Transverse colon (tissue), 4 donors: ENCODE measurements around the gene PMCH. TPM values are rescaled to one million over a fixed set of nuclear protein-coding genes. Genes with fewer than 3 reads are reported as not detected.

Experiments used
- DNase-seq: peaks from one replicate; pipeline ENCODE4 v3.0.0-alpha.2; 2019
- H3K27ac ChIP-seq, 4 donors: fragments of 200-600 bp; sonication (generic); 2 replicates each; pipeline ENCODE4 v1.5.1; 2016 to 2018; ENCODE audit warnings: inconsistent platforms in 4 of 4
- H3K27me3 ChIP-seq: fragments of 200-600 bp; sonication (generic); 2 replicates; pipeline ENCODE4 v1.5.1; 2017; ENCODE audit warnings: inconsistent platforms
- H3K36me3 ChIP-seq, 4 donors: fragments of 200-600 bp; sonication (generic); 2 replicates each; pipeline ENCODE4 v1.5.1; 2017 to 2019; ENCODE audit warnings: inconsistent platforms in 4 of 4
- H3K4me1 ChIP-seq, 4 donors: fragments of 200-600 bp; sonication (generic); 2 replicates each; pipeline ENCODE4 v1.5.1; 2017 to 2020; ENCODE audit warnings: inconsistent platforms in 4 of 4
- H3K4me3 ChIP-seq, 4 donors: fragments of 200-600 bp; sonication (generic); 1 replicate in 1 of 4; 2 replicates in 3 of 4; pipeline versions ENCODE4 v1.5.1 to v1.6.1; 2017 to 2019; ENCODE audit warnings: inconsistent platforms in 4 of 4
- H3K9me3 ChIP-seq, 2 donors: fragments of 200-600 bp; sonication (generic); 2 replicates each; pipeline ENCODE4 v1.5.1; 2017 to 2019; ENCODE audit warnings: inconsistent platforms in 2 of 2
- CTCF ChIP-seq, 5 experiments: fragments of 200-600 bp in 3 of 5; fragments of 450-650 bp in 2 of 5; sonication (generic) in 3 of 5; IDR thresholded peaks; 1 replicate in 2 of 5; 2 replicates in 3 of 5; pipeline ENCODE4 v1.5.1; 2016 to 2017; ENCODE audit warnings: antibody characterized with exemption in 5 of 5, inconsistent platforms in 3 of 5, mild to moderate bottlenecking in 2 of 5, moderate library complexity in 1 of 5
- EP300 ChIP-seq: sonication (generic); formaldehyde crosslinking; IDR thresholded peaks from one replicate; pipeline ENCODE4 v1.6.1; 2017; ENCODE audit warnings: antibody characterized with exemption, low read depth
- POLR2A ChIP-seq: fragments of 450-650 bp; IDR thresholded peaks from one replicate; pipeline ENCODE4 v1.6.1; 2016; ENCODE audit warnings: antibody characterized with exemption, mild to moderate bottlenecking, moderate library complexity
- POLR2AphosphoS5 ChIP-seq, 3 donors: sonication (generic); formaldehyde crosslinking; IDR thresholded peaks; one replicate each; pipeline ENCODE4 v1.6.1; 2016; ENCODE audit warnings: antibody characterized with exemption in 3 of 3
- WGBS, 2 donors: methylation state at CpG; one replicate each; pipeline ENCODE4 v1.1.5; 2018; ENCODE audit warnings: low coverage in 1 of 2; 5-methylcytosine and 5-hydroxymethylcytosine counted together
- in situ Hi-C, 4 donors: fragments of 200-750 bp; cut with MboI; loops; one replicate each; pipeline versions ENCODE4 v1.15.0 to v1.15.1; 2017; ENCODE audit warnings: low sequenced_read_pairs in 3 of 4, low pct_ligation_motif_present in 1 of 4, low pct_unique_long_range_greater_than_20kb in 1 of 4
- intact Hi-C: fragments of 100-400 bp; cut with DNase I; formaldehyde crosslinking; loops from one replicate; pipeline ENCODE4 v1.15.1; 2023; ENCODE audit warnings: low total_unique reads
- total RNA-seq, 4 donors: library from RNA; depleted of rRNA; stranded (reverse); fragments of >200 nt; gene quantifications; one replicate each; pipeline ENCODE4 v1.1.0, GENCODE V29; 2016

Gene PMCH
- total RNA-seq, 4 donors from 2014 or later = not detected

- Histone ChIP-seq H3K4me1 (no peaks in the 10 kb centered on the region), H3K36me3 (no peaks in the 10 kb centered on the region), H3K27ac (no peak overlapping the region), H3K4me3 (no peak overlapping the region), H3K9me3 (no peaks in the 10 kb centered on the region), H3K27me3 (no peaks in the 10 kb centered on the region)
- TF ChIP-seq POLR2AphosphoS5 (IDR thresholded peaks at IDR 0.05) (no peak), POLR2A (no peak), EP300 (no peak), CTCF (IDR thresholded peaks at IDR 0.05) (no peak)
- intact Hi-C loops = no loop called here
- DNase-seq = no peak
- WGBS, 2 donors = 86 to 94% methylated on average over 2 of the region's 2 CpGs
- in situ Hi-C loops = no loop called here
These were observed 22.9 kb downstream of the PMCH start for GRCh38 chr12:102174761-102175160.

GRCh38 chr12:102174117-102174516 lies 23.5 kb downstream of the PMCH start:
- in situ Hi-C loops = no loop called here
- DNase-seq = no peak
- Histone ChIP-seq H3K36me3 (no peaks in the 10 kb centered on the region), H3K4me3 (no peak overlapping the region), H3K4me1 (no peaks in the 10 kb centered on the region), H3K9me3 (no peaks in the 10 kb centered on the region), H3K27me3 (no peaks in the 10 kb centered on the region), H3K27ac (no peak overlapping the region)
- intact Hi-C loops = no loop called here
- TF ChIP-seq POLR2A (no peak), CTCF (IDR thresholded peaks at IDR 0.05) (no peak), POLR2AphosphoS5 (IDR thresholded peaks at IDR 0.05) (no peak), EP300 (no peak)
- 96 to 100% methylated on average over 2 of the region's 2 CpGs for WGBS, 2 donors

GRCh38 chr12:102172436-102172835 lies 25.2 kb downstream of the PMCH start:
- in situ Hi-C loops (no loop called here), intact Hi-C loops (no loop called here)
- no peaks in the 10 kb centered on the region for H3K27me3 ChIP-seq
- H3K36me3 ChIP-seq = no peaks in the 10 kb centered on the region
- no peak overlapping the region for H3K4me3 ChIP-seq
- no peak for DNase-seq
- no peak overlapping the region for H3K27ac ChIP-seq
- no peak for TF ChIP-seq POLR2A
- TF ChIP-seq EP300 = no peak
- no peak for TF ChIP-seq CTCF (IDR thresholded peaks at IDR 0.05)
- TF ChIP-seq POLR2AphosphoS5 (IDR thresholded peaks at IDR 0.05) = no peak
- H3K9me3 ChIP-seq = no peaks in the 10 kb centered on the region
- H3K4me1 ChIP-seq = no peaks in the 10 kb centered on the region

GRCh38 chr12:102171951-102172350 lies 25.7 kb downstream of the PMCH start:
- in situ Hi-C loops (no loop called here), intact Hi-C loops (no loop called here)
- Histone ChIP-seq H3K9me3 (no peaks in the 10 kb centered on the region), H3K36me3 (no peaks in the 10 kb centered on the region), H3K27me3 (no peaks in the 10 kb centered on the region), H3K27ac (no peak overlapping the region), H3K4me1 (no peaks in the 10 kb centered on the region), H3K4me3 (no peak overlapping the region)
- no peak for DNase-seq
- no peak for TF ChIP-seq POLR2A
- no peak for TF ChIP-seq CTCF (IDR thresholded peaks at IDR 0.05)
- no peak for TF ChIP-seq EP300
- no peak for TF ChIP-seq POLR2AphosphoS5 (IDR thresholded peaks at IDR 0.05)
